ENCODE data around the gene LDLRAP1. TPM values are rescaled to one million over a fixed set of nuclear protein-coding genes. Genes with fewer than 3 reads are reported as not detected.
A peak's percentile ranks its signal among the peaks of the same experiment; 100 is the strongest.

The LDLRAP1 gene
- total RNA-seq, 1 donor from 2014 or later: 22.3 TPM

- intact Hi-C loops (cut with DNase I): no loop called here
- DNase-seq (ENCODE audit: extremely low spot score in 2 of 2): no peak
- H3K36me3 ChIP-seq: no peaks in the 10 kb centered on the region
- H3K9me3 ChIP-seq: no peaks in the 10 kb centered on the region
- H3K27ac ChIP-seq: no peak overlapping the region
- TF ChIP-seq CTCF (IDR thresholded peaks at IDR 0.05) (no peak), POLR2AphosphoS5 (IDR thresholded peaks at IDR 0.05; ENCODE audit: insufficient read depth in 1 of 2, low read depth in 1 of 2) (no peak), POLR2A (IDR thresholded peaks at IDR 0.05) (no peak)
- no peak overlapping the region for H3K4me3 ChIP-seq
- no peaks in the 10 kb centered on the region for H3K27me3 ChIP-seq
- peaks cover 28% of the 10 kb centered on the region for H3K4me1 ChIP-seq
These were observed 28.7 kb downstream of the LDLRAP1 start for GRCh38 chr1:25572107-25572506.

DNA sequence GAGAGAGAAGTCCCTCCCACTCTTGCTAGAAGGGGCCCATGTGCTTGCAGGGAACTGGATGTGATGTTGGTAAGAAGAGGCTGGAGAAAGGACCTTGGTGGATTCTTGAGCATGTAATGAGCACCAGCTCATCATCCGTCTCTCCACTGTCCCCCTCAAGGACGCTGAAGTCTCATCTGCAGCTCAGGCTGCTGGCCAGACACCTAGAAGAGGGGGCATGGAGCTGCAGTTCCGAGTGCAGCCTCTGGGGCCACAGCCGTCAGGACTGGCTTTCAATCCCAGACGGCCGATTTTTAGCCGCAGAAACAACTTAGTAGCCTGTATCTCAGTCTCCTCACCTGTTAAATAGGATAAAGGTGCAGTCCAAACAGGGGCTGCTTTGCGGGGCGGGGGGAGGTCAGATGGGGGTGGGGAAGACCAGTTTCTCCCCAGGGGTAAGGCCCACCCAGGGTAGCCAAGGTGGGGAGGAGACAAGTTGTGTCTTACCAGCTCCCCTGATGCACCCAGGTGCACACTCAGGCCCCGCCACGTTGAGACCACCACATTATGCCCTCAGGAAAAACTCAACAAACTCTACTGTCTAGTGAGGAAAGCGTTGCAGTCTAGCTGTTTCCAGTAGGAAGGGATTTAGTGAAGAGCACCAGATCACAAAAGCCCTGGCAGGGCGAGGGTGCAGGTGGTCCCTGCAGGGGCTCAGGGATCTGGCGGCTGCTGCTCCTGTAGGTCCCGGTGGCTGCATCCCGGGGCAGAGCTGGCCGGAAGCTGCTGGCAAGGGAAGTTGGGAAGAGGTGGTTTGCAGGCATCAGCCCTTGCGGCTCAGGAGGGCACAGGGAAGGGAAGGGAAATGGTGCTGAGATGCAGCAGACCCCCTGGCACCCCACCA lies 29.5 kb downstream of the LDLRAP1 start:
- H3K9me3 ChIP-seq: no peaks in the 10 kb centered on the region
- H3K4me1 ChIP-seq: peaks cover 19% of the 10 kb centered on the region
- no peak overlapping the region for H3K4me3 ChIP-seq
- H3K27me3 ChIP-seq: no peaks in the 10 kb centered on the region
- H3K36me3 ChIP-seq: no peaks in the 10 kb centered on the region
- intact Hi-C loops (cut with DNase I): no loop called here
- no peak overlapping the region for H3K27ac ChIP-seq
- TF ChIP-seq POLR2AphosphoS5 (IDR thresholded peaks at IDR 0.05; ENCODE audit: insufficient read depth in 1 of 2, low read depth in 1 of 2): no peak
- TF ChIP-seq CTCF (IDR thresholded peaks at IDR 0.05): peak in 1 of 3 experiments; percentile 28
- DNase-seq (ENCODE audit: extremely low spot score in 2 of 2): no peak

DNA sequence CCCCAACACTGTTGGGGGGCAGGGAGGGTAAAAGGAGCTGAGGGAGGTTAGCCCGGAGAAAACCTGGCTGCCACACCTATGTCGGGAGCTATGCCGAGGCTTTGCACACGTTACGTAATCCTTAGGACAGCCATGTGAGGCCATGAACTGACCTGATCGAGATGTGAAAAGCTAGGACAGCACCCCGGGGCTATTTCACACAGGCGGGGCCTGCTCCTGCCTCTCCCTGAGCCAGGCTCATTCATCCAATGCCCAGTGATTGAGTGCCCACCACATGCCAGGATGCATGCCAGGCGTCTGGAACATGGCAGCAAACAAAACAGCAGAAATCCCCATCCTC lies 30.2 kb downstream of the LDLRAP1 start:
- TF ChIP-seq CTCF (IDR thresholded peaks at IDR 0.05) (no peak), POLR2A (IDR thresholded peaks at IDR 0.05) (no peak), POLR2AphosphoS5 (IDR thresholded peaks at IDR 0.05; ENCODE audit: insufficient read depth in 1 of 2, low read depth in 1 of 2) (no peak)
- H3K27ac ChIP-seq: no peak overlapping the region
- intact Hi-C loops (cut with DNase I): no loop called here

DNA sequence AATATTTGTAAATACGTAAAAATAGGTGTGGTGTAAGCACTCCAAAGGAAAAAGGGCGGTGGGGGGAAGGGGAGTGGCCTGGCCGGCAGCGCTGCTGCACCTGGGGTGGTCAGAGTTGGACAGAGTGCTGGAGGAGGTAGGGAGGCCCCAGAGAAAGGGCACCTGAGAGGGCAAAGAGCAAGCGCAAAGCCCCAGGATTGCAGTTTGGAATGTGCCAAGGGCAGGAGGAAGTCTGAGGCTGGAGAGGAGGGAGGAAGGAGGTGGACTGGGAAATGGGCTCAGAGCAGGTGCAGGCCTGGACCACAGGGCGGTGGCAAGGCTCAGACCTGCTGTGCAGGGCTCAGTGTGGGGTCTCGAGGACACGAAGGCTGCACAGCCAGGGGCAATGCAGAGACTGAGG lies 30.6 kb downstream of the LDLRAP1 start:
- Histone ChIP-seq H3K27me3 (no peaks in the 10 kb centered on the region), H3K4me3 (no peak overlapping the region), H3K27ac (no peak overlapping the region), H3K9me3 (no peaks in the 10 kb centered on the region), H3K36me3 (no peaks in the 10 kb centered on the region), H3K4me1 (peaks cover 9% of the 10 kb centered on the region)
- DNase-seq (ENCODE audit: extremely low spot score in 2 of 2): no peak
- no peak for TF ChIP-seq POLR2AphosphoS5 (IDR thresholded peaks at IDR 0.05; ENCODE audit: insufficient read depth in 1 of 2, low read depth in 1 of 2)
- TF ChIP-seq POLR2A (IDR thresholded peaks at IDR 0.05): no peak
- TF ChIP-seq CTCF (IDR thresholded peaks at IDR 0.05): no peak
- intact Hi-C loops (cut with DNase I): no loop called here

More for the DNA sequence above, 30.2 kb downstream of the LDLRAP1 start:
- H3K4me3 ChIP-seq: no peak overlapping the region
- peaks cover 13% of the 10 kb centered on the region for H3K4me1 ChIP-seq
- no peaks in the 10 kb centered on the region for H3K36me3 ChIP-seq
- no peak for DNase-seq (ENCODE audit: extremely low spot score in 2 of 2)
- H3K9me3 ChIP-seq: no peaks in the 10 kb centered on the region
- H3K27me3 ChIP-seq: no peaks in the 10 kb centered on the region

- intact Hi-C loops (cut with DNase I): no loop called here
These were observed 31.8 kb downstream of the LDLRAP1 start for GRCh38 chr1:25575191-25575590.

More at GRCh38 chr1:25575191-25575590, 31.8 kb downstream of the LDLRAP1 start:
- H3K4me1 ChIP-seq: no peaks in the 10 kb centered on the region
- H3K27ac ChIP-seq: no peak overlapping the region
- DNase-seq (ENCODE audit: extremely low spot score in 2 of 2): no peak
- H3K27me3 ChIP-seq: no peaks in the 10 kb centered on the region
- TF ChIP-seq POLR2A (IDR thresholded peaks at IDR 0.05) (no peak), POLR2AphosphoS5 (IDR thresholded peaks at IDR 0.05; ENCODE audit: insufficient read depth in 1 of 2, low read depth in 1 of 2) (no peak), CTCF (IDR thresholded peaks at IDR 0.05) (no peak)
- H3K36me3 ChIP-seq: no peaks in the 10 kb centered on the region
- H3K9me3 ChIP-seq: no peaks in the 10 kb centered on the region
- H3K4me3 ChIP-seq: no peak overlapping the region

Data from vagina (tissue), 2 donors.